IPS-20b (cell line): Measurements from ENCODE around the gene SPATA31D4.

Source experiments
- H3K27ac ChIP-seq: one replicate; pipeline ENCODE4 v1.5.1; 2013; ENCODE audit warnings: low read length
- H3K27me3 ChIP-seq: 2 replicates; pipeline ENCODE4 v1.6.1; 2013; ENCODE audit warnings: mild to moderate bottlenecking, low read length, inconsistent platforms; ENCODE audit not compliant: insufficient read depth
- H3K36me3 ChIP-seq: 2 replicates; pipeline ENCODE4 v1.6.1; 2013; ENCODE audit warnings: low read depth, mild to moderate bottlenecking, inconsistent platforms, low read length, moderate library complexity; ENCODE audit not compliant: insufficient read depth
- H3K4me1 ChIP-seq: 2 replicates; pipeline ENCODE4 v1.6.1; 2013; ENCODE audit warnings: mild to moderate bottlenecking, control low read depth, inconsistent platforms, low read length, moderate library complexity; ENCODE audit not compliant: insufficient read depth
- H3K4me3 ChIP-seq: 2 replicates; pipeline ENCODE4 v1.5.1; 2013; ENCODE audit warnings: mild to moderate bottlenecking, low read length, inconsistent platforms
- H3K9ac ChIP-seq: 2 replicates; pipeline ENCODE4 v1.6.1; 2013; ENCODE audit warnings: low read depth, mild to moderate bottlenecking, inconsistent platforms, low read length, moderate library complexity
- H3K9me3 ChIP-seq: 2 replicates; pipeline ENCODE4 v1.6.1; 2013; ENCODE audit warnings: mild to moderate bottlenecking, low read depth, low read length, inconsistent platforms; ENCODE audit not compliant: insufficient read depth

The SPATA31D4 gene

DNA sequence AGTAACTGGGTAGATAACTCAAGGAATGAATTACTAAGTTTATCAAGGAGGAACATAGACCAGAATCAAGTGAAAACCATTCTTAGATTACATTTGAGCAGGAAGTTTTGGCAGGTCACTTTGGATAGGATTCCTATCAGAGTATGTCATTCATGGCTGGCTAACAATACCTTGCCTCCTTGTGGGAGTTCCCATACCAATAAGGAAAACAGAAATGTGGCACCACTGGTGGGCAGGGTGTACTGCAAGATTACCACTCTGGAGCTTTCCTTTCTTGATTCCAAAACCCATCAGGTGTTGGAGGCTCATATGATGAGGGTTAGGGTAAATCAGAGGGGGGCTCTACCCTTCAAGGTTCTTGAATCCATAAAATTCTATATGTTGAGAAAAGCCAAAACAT, 41.7 kb downstream of the SPATA31D4 start:
- Histone ChIP-seq H3K27ac (no peak overlapping the region), H3K4me3 (no peak overlapping the region), H3K36me3 (no peaks in the 10 kb centered on the region), H3K9me3 (no peaks in the 10 kb centered on the region), H3K27me3 (no peaks in the 10 kb centered on the region), H3K9ac (no peak overlapping the region), H3K4me1 (no peaks in the 10 kb centered on the region)

DNA sequence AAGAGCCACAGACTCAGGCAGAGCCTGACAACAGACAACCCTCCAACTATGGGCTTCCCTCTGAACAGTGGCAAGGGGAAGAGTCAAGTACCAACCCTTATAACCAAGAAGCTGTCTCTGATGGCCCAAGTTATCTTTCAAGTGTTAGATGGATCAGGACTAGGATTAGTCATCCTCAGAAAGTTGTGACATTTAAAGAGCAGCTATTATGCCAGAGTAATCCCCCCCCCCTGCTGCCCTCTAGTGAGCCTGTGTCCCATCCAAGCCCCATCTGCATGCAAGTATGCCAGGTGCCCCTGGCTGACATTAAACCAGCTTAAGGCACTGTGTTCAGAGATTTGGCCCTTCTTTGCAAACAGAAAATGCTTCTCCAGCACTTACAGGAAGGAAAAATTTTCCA, 43.5 kb downstream of the SPATA31D4 start:
- H3K9ac ChIP-seq, result no peak overlapping the region
- no peak overlapping the region for H3K4me3 ChIP-seq
- no peaks in the 10 kb centered on the region for H3K4me1 ChIP-seq
- H3K27ac ChIP-seq, result no peak overlapping the region
- no peaks in the 10 kb centered on the region for H3K27me3 ChIP-seq
- no peaks in the 10 kb centered on the region for H3K9me3 ChIP-seq
- no peaks in the 10 kb centered on the region for H3K36me3 ChIP-seq

DNA sequence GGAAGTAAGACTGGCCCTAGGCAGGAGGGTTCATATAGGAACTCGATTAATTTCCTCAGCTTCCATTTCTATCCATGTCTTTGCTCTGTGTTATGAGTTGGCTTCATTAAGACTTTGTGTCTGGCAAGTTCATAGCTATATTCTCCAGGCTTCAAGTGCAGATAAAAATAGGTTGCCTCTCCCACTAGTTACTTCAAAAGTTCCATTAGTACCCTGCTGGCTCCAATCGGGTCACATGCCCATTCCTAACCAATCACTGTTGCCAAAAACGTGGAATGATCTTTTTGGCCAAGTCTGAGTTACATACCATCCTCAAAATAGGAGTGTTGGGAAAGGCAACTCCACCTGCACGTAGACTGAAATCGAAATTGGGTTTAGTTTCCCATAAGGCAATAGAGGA, 46.5 kb downstream of the SPATA31D4 start:
- H3K9me3 ChIP-seq, result no peaks in the 10 kb centered on the region
- no peak overlapping the region for H3K4me3 ChIP-seq
- H3K27ac ChIP-seq, result no peak overlapping the region
- no peaks in the 10 kb centered on the region for H3K27me3 ChIP-seq
- H3K4me1 ChIP-seq, result no peaks in the 10 kb centered on the region
- H3K9ac ChIP-seq, result no peak overlapping the region
- no peaks in the 10 kb centered on the region for H3K36me3 ChIP-seq

DNA sequence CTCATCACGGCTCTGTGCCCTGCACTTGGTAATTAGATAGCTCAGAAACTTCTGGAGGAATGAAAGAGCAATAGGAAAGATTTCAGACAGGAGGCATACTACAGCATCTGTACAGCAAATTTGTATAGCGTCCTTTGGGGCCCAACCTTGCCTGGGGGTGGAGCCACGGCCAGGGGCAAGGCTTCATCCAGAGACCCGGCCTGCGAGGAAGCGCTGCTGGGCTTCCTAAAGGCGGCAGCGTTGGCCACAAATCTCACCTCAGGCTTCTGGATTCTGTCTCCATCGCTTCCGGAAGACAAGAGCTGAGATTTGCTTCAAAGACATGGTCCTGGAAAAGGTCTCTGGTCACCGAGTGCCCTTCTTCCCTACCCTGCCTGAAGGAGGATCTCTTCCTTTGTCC, 48.1 kb downstream of the SPATA31D4 start:
- Histone ChIP-seq H3K4me3 (no peak overlapping the region), H3K9ac (no peak overlapping the region), H3K4me1 (no peaks in the 10 kb centered on the region), H3K9me3 (no peaks in the 10 kb centered on the region), H3K27ac (no peak overlapping the region), H3K36me3 (no peaks in the 10 kb centered on the region), H3K27me3 (no peaks in the 10 kb centered on the region)

DNA sequence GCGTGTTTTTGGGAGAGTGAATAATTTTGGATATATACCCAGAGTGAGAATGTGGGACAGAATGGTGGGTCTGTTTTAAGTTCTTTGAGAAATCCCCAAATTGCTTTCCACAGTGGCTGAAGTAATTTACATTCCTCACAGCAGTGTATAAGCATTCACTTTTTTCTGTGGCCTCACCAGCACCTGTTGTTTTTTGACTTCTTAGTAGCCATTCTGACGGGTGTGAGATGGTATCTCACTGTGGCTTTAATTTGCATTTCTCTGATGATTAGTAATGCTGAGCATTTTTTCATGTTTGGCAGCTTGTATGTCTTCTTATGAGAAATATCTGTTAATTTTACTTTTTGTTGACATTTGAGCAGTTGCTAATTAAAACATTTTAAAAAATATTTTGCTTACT, 51.0 kb downstream of the SPATA31D4 start:
- no peaks in the 10 kb centered on the region for H3K36me3 ChIP-seq
- H3K9ac ChIP-seq, result no peak overlapping the region
- no peak overlapping the region for H3K27ac ChIP-seq
- H3K4me3 ChIP-seq, result no peak overlapping the region
- H3K27me3 ChIP-seq, result no peaks in the 10 kb centered on the region
- no peaks in the 10 kb centered on the region for H3K4me1 ChIP-seq
- no peaks in the 10 kb centered on the region for H3K9me3 ChIP-seq

DNA sequence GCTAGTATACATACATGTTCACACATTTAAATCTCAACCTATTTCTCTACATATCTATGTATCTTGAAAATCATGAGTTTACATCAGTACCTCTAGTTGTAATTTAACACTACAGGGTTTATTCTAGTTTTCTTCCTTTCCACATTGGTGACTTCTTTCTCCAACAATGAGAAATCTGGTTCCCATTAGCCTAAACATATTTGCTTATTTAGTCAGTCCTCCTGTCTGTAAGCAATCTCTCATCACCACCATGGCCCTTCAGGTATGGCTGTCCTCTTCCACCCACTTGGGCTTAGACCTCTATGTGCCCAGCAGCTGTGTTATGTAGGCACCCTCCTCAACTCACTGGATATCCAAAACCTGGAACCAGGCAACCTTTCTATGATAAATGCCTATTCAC, 52.3 kb downstream of the SPATA31D4 start:
- H3K27ac ChIP-seq, result no peak overlapping the region
- 0 out of 2 replicates have a peak, but pooled peaks cover 2% of the 10 kb centered on the region for H3K4me1 ChIP-seq
- no peaks in the 10 kb centered on the region for H3K9me3 ChIP-seq
- H3K4me3 ChIP-seq, result no peak overlapping the region
- no peaks in the 10 kb centered on the region for H3K27me3 ChIP-seq
- no peak overlapping the region for H3K9ac ChIP-seq
- no peaks in the 10 kb centered on the region for H3K36me3 ChIP-seq

DNA sequence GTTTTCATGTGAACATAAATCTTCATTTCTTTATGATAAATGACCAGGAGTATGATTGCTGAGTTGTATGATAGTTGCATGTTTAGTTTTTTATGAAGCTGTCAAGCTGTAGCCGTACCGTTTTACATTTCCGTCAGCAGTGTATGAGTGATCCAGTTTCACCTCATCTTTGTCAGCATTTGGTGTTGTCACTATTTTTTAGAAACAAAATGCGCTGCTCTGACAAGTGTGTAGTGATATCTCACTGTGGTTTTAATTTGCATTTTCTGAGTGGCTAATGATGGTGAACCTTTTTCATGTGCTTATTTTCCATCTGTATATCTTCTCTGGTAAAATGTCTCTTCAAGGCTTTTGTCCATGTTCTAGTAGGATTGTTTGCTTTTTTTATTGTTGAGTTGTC, 53.7 kb downstream of the SPATA31D4 start:
- Histone ChIP-seq H3K36me3 (no peaks in the 10 kb centered on the region), H3K27me3 (no peaks in the 10 kb centered on the region), H3K9me3 (no peaks in the 10 kb centered on the region), H3K4me3 (no peak overlapping the region), H3K4me1 (0 out of 2 replicates have a peak, but pooled peaks cover 2% of the 10 kb centered on the region), H3K27ac (no peak overlapping the region), H3K9ac (no peak overlapping the region)
